Activated CD8-positive, alpha-beta memory T cell treated with anti-CD3 and anti-CD28 coated beads, Interleukin-2, amount 50 U/mL, for 48 hours (primary cell): ENCODE results near the gene C18orf63.

Experiments
- DNase-seq: peaks from one replicate; pipeline ENCODE4 v3.0.0-alpha.2; 2020

The C18orf63 gene

GRCh38 chr18:74331404-74331803, 15.8 kb downstream of the C18orf63 start:
- DNase-seq, result no peak

GRCh38 chr18:74333091-74333490, 17.5 kb downstream of the C18orf63 start:
- DNase-seq, result no peak

- DNase-seq, result no peak
These were observed 18.7 kb downstream of the C18orf63 start for GRCh38 chr18:74334242-74334893.

- DNase-seq, result no peak
These were observed 21.0 kb downstream of the C18orf63 start for GRCh38 chr18:74336656-74337055.

DNA sequence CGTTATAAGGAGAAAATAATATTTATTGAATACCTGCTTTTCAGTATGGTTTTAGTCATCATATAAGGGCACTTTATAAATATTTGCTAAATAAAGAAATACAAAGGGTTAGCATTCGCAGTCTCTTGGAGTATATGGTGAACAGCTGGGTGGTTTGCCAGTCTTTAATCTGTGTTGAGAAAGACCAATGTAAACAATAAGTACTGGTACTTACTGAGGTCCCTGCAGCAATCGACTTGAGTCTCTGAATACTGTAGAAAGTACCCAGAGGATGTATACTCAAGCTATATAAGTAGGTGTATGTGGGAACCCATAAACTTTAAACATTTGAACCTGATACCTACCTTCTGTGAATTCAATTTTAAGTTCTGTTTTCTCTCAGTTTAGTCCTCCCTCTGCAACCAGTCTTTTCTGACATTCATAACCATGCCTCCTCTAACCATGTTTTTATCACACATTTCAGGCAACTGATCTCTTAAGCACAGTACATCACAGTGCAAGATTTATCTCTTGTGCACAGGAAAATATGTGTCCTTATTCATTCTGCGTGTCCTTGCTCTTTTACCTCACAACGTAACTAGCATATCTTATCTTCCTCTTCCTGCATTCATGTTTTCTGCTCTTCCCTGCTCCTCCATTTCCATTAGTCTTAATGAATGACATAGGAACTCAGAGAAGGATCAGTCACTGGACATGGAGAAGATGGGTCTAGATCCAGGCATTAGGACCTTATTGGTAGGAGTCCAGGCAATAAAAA, 21.7 kb downstream of the C18orf63 start:
- DNase-seq, result no peak

GRCh38 chr18:74337912-74338309, 22.3 kb downstream of the C18orf63 start:
- DNase-seq, result no peak

DNA sequence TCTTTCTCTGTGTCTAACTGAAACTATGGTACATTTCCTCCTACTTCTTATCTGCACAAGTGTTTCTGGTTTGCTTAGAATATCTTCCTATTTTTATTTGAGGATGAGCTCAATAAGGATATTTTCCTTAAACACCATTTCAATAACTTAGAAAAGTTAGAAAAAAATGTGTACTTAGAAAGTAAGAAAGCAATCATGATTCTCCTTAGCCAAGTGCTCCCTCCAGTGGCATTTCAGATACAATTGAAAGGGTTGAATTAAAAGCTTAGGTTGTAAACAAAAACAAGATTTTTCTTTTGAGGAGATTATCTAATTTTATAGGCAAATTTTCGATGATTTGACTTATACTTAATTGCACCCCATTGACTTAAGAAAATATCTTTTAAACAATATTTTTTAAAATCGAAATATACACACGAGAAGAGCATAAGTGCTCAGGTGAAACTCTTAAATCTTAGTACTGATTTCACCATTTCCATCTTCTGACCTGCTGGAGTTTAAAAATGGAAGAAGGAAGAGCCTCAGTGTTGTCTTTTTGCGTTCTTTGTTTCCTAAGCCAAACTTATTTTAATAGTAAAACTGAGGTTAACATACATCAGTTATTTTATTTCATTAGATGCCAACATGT, 26.9 kb downstream of the C18orf63 start:
- DNase-seq, result no peak

DNA sequence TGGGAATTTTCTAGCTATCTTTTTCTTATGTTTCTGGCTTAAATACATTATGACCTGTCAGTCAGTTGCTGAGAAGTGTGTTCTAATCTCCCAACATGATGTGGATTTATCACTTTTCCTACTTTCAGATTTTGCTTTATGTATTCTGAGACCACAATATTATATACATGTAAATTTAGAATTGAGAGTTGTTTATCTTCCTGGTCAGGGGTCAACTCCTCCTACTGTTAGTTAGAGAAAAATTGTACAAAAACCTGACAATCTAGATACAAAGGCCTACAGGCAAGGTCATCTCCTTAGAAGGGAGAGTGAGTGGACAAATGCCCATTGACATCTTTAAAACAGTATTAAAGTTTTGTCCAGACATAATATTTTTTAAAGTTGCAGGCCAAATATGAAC, 30.6 kb downstream of the C18orf63 start:
- no peak for DNase-seq

DNA sequence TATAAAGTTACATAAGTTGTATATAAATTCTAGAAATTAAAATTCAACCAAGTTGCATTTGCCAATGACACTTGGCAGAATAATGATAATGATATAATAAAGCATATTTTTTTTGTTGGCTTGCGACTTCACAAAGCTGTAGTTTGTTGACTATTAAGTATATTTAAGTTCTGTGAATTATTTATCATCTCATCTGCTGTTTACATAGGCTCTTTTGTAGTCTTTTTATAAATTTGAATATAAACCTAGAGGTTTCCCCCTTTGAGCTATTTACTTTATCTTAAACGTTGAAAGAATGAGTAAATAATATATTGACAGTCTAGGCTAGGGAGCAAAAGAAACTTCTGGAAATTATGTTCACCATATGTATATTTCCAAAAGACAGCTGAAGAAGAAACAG, 32.9 kb downstream of the C18orf63 start:
- no peak for DNase-seq

DNA sequence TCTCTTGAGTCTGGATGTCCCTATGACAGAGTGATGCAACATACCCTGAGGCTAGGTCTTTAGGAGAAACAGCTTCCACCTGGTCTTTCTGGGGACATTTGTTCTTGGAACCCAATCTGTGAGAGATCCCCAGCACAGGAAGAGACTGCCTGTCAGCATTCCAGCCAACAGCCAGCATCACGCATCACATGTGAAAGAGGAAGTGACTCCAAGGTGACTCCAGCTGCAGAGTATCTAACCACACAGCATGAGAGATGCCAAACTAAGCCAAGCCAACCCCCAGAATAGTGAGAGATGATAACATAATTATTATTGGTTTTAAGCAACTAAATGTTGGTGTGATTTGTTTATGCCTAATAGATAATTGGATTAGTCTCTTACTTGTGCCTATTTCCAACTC, 35.7 kb downstream of the C18orf63 start:
- no peak for DNase-seq

- DNase-seq, result no peak
These were observed 37.6 kb downstream of the C18orf63 start for GRCh38 chr18:74353169-74353775.

GRCh38 chr18:74356959-74357358, 41.3 kb downstream of the C18orf63 start:
- DNase-seq, result no peak

DNA sequence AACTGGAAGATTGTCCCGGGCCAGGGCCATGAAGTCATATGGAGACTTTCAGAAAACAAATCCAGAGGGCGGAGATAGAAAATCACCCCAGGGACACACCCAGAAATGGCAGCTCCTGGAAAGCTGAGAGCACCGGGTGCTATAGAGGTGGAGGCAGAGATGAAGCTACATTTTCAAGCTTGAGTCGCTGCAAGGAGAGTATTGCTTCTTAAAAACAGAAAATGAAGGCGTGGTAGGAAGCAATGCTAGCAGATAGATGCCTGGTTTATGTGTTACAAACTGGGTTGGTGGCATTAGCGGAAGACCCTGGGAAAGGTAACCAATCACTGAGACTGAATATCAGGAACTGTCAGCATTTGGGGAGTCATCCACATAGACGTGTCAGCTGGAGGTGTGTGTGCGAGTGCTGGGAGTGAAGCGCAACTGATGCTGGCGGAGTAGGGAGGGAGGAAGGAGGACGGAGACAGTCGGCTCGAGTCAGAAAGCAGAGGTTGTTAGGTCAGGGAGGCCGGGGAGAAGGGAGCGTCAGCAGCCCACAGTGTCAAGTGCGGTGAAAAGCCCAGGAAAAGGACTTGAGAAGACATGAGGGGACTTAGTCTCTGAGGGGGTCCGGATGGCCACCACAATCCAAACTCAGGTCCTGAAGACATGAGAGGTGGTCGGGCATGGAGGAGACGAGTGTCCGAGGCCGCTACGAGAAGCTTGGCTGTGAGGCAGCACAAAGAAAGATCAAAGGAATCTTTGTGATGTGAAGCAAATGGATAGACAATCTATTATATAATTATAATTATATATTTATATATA, 45.4 kb downstream of the C18orf63 start:
- DNase-seq, result no peak

DNA sequence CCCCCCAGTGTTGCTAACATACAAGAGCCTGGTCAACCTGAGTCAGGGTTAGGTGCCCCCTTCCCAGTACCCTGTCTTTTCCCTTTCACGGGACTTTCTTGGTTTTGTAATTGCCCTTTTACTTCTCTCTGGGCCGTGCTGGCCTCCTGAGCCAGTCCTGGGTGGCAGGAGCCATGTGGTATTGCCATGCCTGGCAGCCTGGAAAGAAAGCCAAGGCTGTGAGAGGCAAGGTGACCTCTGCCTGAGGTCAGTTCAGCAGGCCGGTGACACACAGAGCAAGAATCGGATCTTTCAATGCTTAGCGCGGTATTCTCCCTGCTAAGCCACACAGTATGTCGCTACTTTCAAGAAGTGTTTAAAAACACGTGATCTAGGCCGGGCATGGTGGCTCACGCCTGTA, 52.3 kb downstream of the C18orf63 start:
- no peak for DNase-seq

DNA sequence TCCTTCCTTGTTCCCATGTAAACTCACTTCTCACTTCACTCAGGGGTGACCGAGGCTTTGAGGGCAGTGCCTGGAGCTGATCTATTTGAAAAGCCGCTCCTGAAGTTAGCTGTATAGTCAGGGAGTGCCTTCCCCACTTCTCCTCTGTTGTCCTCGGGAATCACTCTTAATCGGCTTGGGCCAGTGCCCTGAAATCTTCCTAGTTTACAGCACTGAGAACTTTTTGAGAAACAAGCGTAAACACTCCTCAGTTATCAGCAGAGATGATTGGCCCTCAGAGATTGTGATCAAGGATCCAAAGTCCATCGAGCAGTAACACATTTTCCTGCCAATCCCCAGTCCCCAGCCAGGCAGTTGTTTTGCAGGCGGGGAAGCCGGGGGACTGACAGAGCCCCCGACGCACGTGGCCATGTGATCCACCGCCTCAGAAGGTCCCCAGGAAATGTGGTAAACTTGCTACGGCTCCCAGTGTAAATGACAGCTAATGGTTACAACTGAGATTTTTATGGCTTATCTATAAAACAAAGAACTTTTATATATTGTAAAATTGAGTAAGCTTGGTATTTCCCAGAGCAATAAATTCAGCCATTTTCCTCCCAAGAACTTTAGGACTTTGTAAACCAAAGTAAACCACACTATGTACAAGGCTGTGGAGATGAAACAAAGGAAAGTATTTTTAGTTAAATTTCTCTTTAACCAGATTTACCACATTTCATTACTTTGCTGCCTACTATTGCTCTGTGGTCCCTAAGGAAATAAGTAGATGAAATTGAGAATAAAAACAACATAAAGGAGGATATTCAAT, 53.5 kb downstream of the C18orf63 start:
- no peak for DNase-seq

DNA sequence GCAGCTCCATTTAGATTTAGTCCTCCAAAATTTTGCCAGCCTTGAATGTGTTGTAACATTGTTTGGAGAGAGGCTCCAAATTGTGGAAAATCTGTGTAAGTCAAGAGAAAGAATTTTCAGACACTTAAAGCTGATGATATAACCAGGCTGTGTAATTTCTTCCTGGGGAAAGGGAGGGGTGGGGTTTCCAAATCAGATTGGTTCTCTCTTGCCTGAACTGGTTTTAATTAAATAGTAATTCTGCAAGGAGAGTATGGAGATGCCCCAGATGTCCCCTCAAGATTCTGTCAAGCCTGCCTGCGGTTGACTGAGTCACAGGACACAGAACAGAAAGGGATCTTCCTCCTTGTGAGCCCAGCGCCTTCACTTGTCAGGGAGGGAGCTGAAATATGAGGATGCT, 54.5 kb downstream of the C18orf63 start:
- DNase-seq, result no peak

- no peak for DNase-seq
These were observed 57.8 kb downstream of the C18orf63 start for GRCh38 chr18:74373428-74373827.

DNA sequence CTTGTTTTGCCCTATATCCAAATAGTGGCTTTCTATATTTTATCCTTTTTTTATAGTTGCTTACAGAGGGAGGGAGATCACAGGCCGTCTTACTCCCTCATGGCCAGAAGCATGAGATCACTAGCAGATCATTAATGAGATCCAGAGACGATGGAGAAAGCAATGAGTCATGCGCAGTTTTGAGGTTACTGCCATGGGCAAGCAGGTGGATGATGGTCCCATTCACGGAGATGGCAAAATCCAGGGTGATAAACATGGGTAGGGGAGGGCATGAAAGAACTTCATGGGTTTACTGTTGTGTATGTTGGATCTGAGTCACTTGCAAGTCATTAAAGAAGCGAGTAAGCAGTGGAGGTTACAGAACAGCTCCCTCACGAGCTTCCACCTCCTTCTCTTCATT, 60.4 kb downstream of the C18orf63 start:
- DNase-seq, result no peak

- no peak for DNase-seq
These were observed 60.9 kb downstream of the C18orf63 start for GRCh38 chr18:74376523-74376922.

GRCh38 chr18:74377776-74378175, 62.1 kb downstream of the C18orf63 start:
- DNase-seq, result no peak

- DNase-seq, result no peak
These were observed 62.6 kb downstream of the C18orf63 start for GRCh38 chr18:74378179-74378682.

DNA sequence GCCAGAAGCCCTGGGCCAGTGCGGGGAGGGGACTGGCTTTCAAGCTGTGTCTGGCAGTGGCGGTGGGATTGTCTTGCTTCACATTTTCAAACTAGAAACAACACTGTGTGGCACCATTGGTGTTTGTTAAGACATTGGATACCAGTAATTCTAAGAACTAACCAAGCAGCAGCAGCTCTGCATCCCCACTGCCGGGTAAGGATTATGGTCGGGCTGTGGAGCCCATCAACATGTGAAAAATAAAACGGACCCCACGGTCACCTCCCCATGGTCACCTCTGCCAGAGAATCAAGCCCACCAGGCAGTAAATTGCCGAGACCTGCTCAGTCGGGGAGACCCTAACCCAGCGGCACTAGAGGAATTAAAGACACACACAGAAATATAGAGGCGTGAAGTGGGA, 65.3 kb downstream of the C18orf63 start:
- DNase-seq, result no peak
